ENCODE results near the gene NAALADL2.

Gene NAALADL2

GRCh38 chr3:175005193-175005592 lies 146.1 kb downstream of the NAALADL2 start:
- Histone ChIP-seq H3K4me3 (no peak overlapping the region), H3K27ac (no peak overlapping the region)
- DNase-seq (ENCODE audit: low spot score) = no peak
- no peak for TF ChIP-seq CTCF (IDR thresholded peaks at IDR 0.05)

- no peak for DNase-seq (ENCODE audit: low spot score)
- TF ChIP-seq CTCF (IDR thresholded peaks at IDR 0.05) = no peak
- H3K4me3 ChIP-seq = no peak overlapping the region
- no peak overlapping the region for H3K27ac ChIP-seq
Measured at GRCh38 chr3:175005881-175006280, 146.7 kb downstream of the NAALADL2 start.

- no peak for TF ChIP-seq CTCF (IDR thresholded peaks at IDR 0.05)
Measured at GRCh38 chr3:175007306-175007705, 148.2 kb downstream of the NAALADL2 start.

GRCh38 chr3:175009295-175009694 lies 150.2 kb downstream of the NAALADL2 start:
- no peak for DNase-seq (ENCODE audit: low spot score)
- Histone ChIP-seq H3K4me3 (no peak overlapping the region), H3K27ac (no peak overlapping the region)
- no peak for TF ChIP-seq CTCF (IDR thresholded peaks at IDR 0.05)

More at GRCh38 chr3:175007306-175007705, 148.2 kb downstream of the NAALADL2 start:
- Histone ChIP-seq H3K4me3 (no peak overlapping the region), H3K27ac (no peak overlapping the region)
- DNase-seq (ENCODE audit: low spot score) = no peak

- H3K27ac ChIP-seq = no peak overlapping the region
- H3K4me3 ChIP-seq = no peak overlapping the region
- TF ChIP-seq CTCF (IDR thresholded peaks at IDR 0.05) = no peak
- no peak for DNase-seq (ENCODE audit: low spot score)
Measured at GRCh38 chr3:175015056-175015635, 156.0 kb downstream of the NAALADL2 start.

- Histone ChIP-seq H3K4me3 (no peak overlapping the region), H3K27ac (no peak overlapping the region)
- no peak for TF ChIP-seq CTCF (IDR thresholded peaks at IDR 0.05)
- DNase-seq (ENCODE audit: low spot score) = no peak
Measured at GRCh38 chr3:175018946-175019727, 160.0 kb downstream of the NAALADL2 start.

- H3K4me3 ChIP-seq = no peak overlapping the region
- no peak overlapping the region for H3K27ac ChIP-seq
- DNase-seq (ENCODE audit: low spot score) = no peak
- no peak for TF ChIP-seq CTCF (IDR thresholded peaks at IDR 0.05)
Measured at GRCh38 chr3:175020101-175020500, 161.0 kb downstream of the NAALADL2 start.
